SHP77 treated with DMSO at 0.1 percent for 48 hours (cell line): Measurements from ENCODE around the gene CLSTN2.
"Not testable (repeated sequence)": the region's sequence is repeated elsewhere in the genome, so short reads cannot be mapped to it uniquely, and the experiment has no call there.

Experiments used
- DNase-seq: peaks from one replicate; lab custom pipeline; 2025; lab: John Stamatoyannopoulos, UW

The CLSTN2 gene

GRCh38 chr3:140423146-140423545 is 488.2 kb downstream of the CLSTN2 start:
- DNase-seq = no peak

- DNase-seq = not testable (repeated sequence)
Observed at GRCh38 chr3:140423574-140423973, 488.6 kb downstream of the CLSTN2 start.

GRCh38 chr3:140424211-140424610 is 489.2 kb downstream of the CLSTN2 start:
- DNase-seq = no peak

- no peak for DNase-seq
Observed at GRCh38 chr3:140424726-140425125, 489.7 kb downstream of the CLSTN2 start.

- DNase-seq = no peak
Observed at GRCh38 chr3:140427786-140428185, 492.8 kb downstream of the CLSTN2 start.

- no peak for DNase-seq
Observed at GRCh38 chr3:140428380-140428779, 493.4 kb downstream of the CLSTN2 start.

GRCh38 chr3:140429791-140430190 is 494.8 kb downstream of the CLSTN2 start:
- DNase-seq = no peak

- DNase-seq = no peak
Observed at GRCh38 chr3:140430494-140430893, 495.5 kb downstream of the CLSTN2 start.

- DNase-seq = peak; percentile 77
Observed at GRCh38 chr3:140432229-140432669, 497.3 kb downstream of the CLSTN2 start.

GRCh38 chr3:140433431-140433830 is 498.4 kb downstream of the CLSTN2 start:
- DNase-seq = no peak

- DNase-seq = no peak
Observed at GRCh38 chr3:140434261-140434905, 499.4 kb downstream of the CLSTN2 start.

GRCh38 chr3:140436421-140436820 is 501.4 kb downstream of the CLSTN2 start:
- DNase-seq = no peak

GRCh38 chr3:140438736-140439470 is 503.9 kb downstream of the CLSTN2 start:
- DNase-seq = no peak

GRCh38 chr3:140439527-140439926 is 504.5 kb downstream of the CLSTN2 start:
- no peak for DNase-seq

GRCh38 chr3:140440446-140440845 is 505.5 kb downstream of the CLSTN2 start:
- DNase-seq = no peak

- no peak for DNase-seq
Observed at GRCh38 chr3:140441006-140441405, 506.0 kb downstream of the CLSTN2 start.

GRCh38 chr3:140442621-140443020 is 507.6 kb downstream of the CLSTN2 start:
- DNase-seq = no peak

GRCh38 chr3:140443073-140443472 is 508.1 kb downstream of the CLSTN2 start:
- no peak for DNase-seq

GRCh38 chr3:140443806-140444205 is 508.8 kb downstream of the CLSTN2 start:
- no peak for DNase-seq

- no peak for DNase-seq
Observed at GRCh38 chr3:140446734-140447133, 511.7 kb downstream of the CLSTN2 start.

GRCh38 chr3:140447136-140447535 is 512.2 kb downstream of the CLSTN2 start:
- no peak for DNase-seq

GRCh38 chr3:140448001-140448400 is 513.0 kb downstream of the CLSTN2 start:
- no peak for DNase-seq

GRCh38 chr3:140449413-140450256 is 514.6 kb downstream of the CLSTN2 start:
- no peak for DNase-seq
